HEK293T (cell line): Measurements from ENCODE around the gene CDKN3.

Source experiments
- CTCF ChIA-PET: fragments of 350-600 bp; formaldehyde crosslinking; extraction: SDS; loops from one replicate; lab custom pipeline; 2021; ENCODE audit warnings: antibody characterized with exemption, inconsistent platforms; lab: Yijun Ruan, JAX
- POLR2A ChIA-PET: fragments of 350-600 bp; formaldehyde crosslinking; extraction: SDS; loops from one replicate; lab custom pipeline; 2020; ENCODE audit warnings: antibody characterized with exemption, inconsistent platforms; lab: Yijun Ruan, JAX
- DNase-seq: peaks from one replicate; pipeline ENCODE4 v3.0.0; 2012; ENCODE audit warnings: mixed read lengths; ENCODE audit errors: extremely low spot score
- ARNT ChIP-seq: fragments of 450-650 bp; IDR thresholded peaks from 2 replicates; pipeline ENCODE4 v1.6.1; 2017; ENCODE audit warnings: mild to moderate bottlenecking
- BHLHE40 ChIP-seq: fragments of 450-650 bp; IDR thresholded peaks from 2 replicates; pipeline ENCODE4 v1.6.1; 2016; ENCODE audit warnings: mild to moderate bottlenecking, moderate library complexity, borderline replicate concordance
- CTBP1 ChIP-seq: fragments of 450-650 bp; IDR thresholded peaks from 2 replicates; pipeline ENCODE4 v1.6.1; 2016; ENCODE audit warnings: borderline replicate concordance
- ELF4 ChIP-seq: fragments of 450-650 bp; IDR thresholded peaks from 2 replicates; pipeline ENCODE4 v1.6.1; 2017; ENCODE audit warnings: antibody characterized with exemption
- FOXA1 ChIP-seq: fragments of 450-650 bp; IDR thresholded peaks from 2 replicates; pipeline ENCODE4 v1.6.1; 2016; ENCODE audit warnings: mild to moderate bottlenecking
- FOXK2 ChIP-seq: fragments of 450-650 bp; IDR thresholded peaks from 2 replicates; pipeline ENCODE4 v1.6.1; 2016; ENCODE audit warnings: mild to moderate bottlenecking
- FOXM1 ChIP-seq: fragments of 450-650 bp; IDR thresholded peaks from 2 replicates; pipeline ENCODE4 v1.6.1; 2017; ENCODE audit warnings: mild to moderate bottlenecking, borderline replicate concordance
- HDGF ChIP-seq: fragments of 450-650 bp; IDR thresholded peaks from 2 replicates; pipeline ENCODE4 v1.6.1; 2017; ENCODE audit warnings: antibody characterized with exemption, borderline replicate concordance
- L3MBTL2 ChIP-seq: fragments of 450-650 bp; conservative IDR thresholded peaks from 2 replicates; pipeline ENCODE4 v1.6.1; 2016; ENCODE audit warnings: mild to moderate bottlenecking
- LEF1 ChIP-seq: fragments of 450-650 bp; IDR thresholded peaks from 2 replicates; pipeline ENCODE4 v1.6.1; 2017; ENCODE audit warnings: mild to moderate bottlenecking, borderline replicate concordance
- NFRKB ChIP-seq: fragments of 450-650 bp; IDR thresholded peaks from 2 replicates; pipeline ENCODE4 v1.6.1; 2016; ENCODE audit warnings: mild to moderate bottlenecking, moderate library complexity
- SP1 ChIP-seq: fragments of 450-650 bp; IDR thresholded peaks from 2 replicates; pipeline ENCODE4 v1.6.1; 2017
- SUZ12 ChIP-seq: fragments of 450-650 bp; IDR thresholded peaks from 2 replicates; pipeline ENCODE4 v1.6.1; 2016; ENCODE audit warnings: mild to moderate bottlenecking
- TARDBP ChIP-seq: fragments of 450-650 bp; IDR thresholded peaks from 2 replicates; pipeline ENCODE4 v1.6.1; 2016
- ZNF384 ChIP-seq: fragments of 450-650 bp; IDR thresholded peaks from 2 replicates; pipeline ENCODE4 v1.6.1; 2016
- TF ChIP-seq, protein P1 (sequence below): fragments of 450-650 bp; IDR thresholded peaks from 2 replicates; pipeline ENCODE4 v1.6.1; 2016

CDKN3 gene, protein sequence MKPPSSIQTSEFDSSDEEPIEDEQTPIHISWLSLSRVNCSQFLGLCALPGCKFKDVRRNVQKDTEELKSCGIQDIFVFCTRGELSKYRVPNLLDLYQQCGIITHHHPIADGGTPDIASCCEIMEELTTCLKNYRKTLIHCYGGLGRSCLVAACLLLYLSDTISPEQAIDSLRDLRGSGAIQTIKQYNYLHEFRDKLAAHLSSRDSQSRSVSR

GRCh38 chr14:54396493-54397335 lies at the start of gene CDKN3:
CDKN3 (plus strand) TSS chr14:54397007; CDS start chr14:54397069, 62 bp downstream.
- CTCF ChIA-PET, result interaction anchor here (0.5 to 2.2 kb wide), 4 partner anchors 24 to 228 kb away, joined by 3 to 9 read pairs (median 3); no protein-coding TSS in a partner anchor
- POLR2A ChIA-PET, result interaction anchor here (0.8 to 2.7 kb wide), 19 partner anchors 9 to 443 kb away, joined by 3 to 13 read pairs (median 4); partner anchors contain the start of gene CGRRF1
- DNase-seq, result peak; percentile 95
- TF ChIP-seq ELF4, result peak; percentile 53; the same call in 1 of the 2 replicates
- TF ChIP-seq HDGF, result no peak
- no peak for TF ChIP-seq LEF1
- TF ChIP-seq FOXK2, result no peak
- peak; percentile 100 for TF ChIP-seq FOXM1
- peak; percentile 83 for TF ChIP-seq L3MBTL2
- TF ChIP-seq, protein P1, sequence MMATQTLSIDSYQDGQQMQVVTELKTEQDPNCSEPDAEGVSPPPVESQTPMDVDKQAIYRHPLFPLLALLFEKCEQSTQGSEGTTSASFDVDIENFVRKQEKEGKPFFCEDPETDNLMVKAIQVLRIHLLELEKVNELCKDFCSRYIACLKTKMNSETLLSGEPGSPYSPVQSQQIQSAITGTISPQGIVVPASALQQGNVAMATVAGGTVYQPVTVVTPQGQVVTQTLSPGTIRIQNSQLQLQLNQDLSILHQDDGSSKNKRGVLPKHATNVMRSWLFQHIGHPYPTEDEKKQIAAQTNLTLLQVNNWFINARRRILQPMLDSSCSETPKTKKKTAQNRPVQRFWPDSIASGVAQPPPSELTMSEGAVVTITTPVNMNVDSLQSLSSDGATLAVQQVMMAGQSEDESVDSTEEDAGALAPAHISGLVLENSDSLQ, result peak; percentile 94
- TF ChIP-seq NFRKB, result no peak
- no peak for TF ChIP-seq SUZ12
- TF ChIP-seq ZNF384, result peak; percentile 88

DNA sequence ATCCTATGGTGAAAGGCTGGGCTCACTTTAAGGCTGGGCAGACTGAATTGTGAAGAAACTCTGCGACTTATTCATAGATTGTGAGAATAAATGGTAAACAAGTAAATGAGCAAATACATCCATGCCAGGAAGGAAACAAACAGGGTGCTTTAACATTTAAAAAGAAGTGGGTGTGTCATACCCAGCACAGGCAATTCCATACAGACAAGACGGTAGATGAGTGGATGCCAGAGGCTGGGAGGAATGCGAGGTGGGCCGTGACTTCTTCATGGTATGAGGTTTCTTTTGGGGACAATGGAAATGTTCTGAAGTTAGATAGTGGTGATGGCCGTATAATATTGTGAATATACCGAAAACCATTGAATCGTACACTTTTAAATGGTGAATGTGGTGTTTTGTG lies 49.8 kb upstream of the CDKN3 start:
- ChIA-PET POLR2A (interaction anchor here (1.9 kb wide), 1 partner anchor 20 kb away, joined by 7 read pairs; no protein-coding TSS in a partner anchor), CTCF (interaction anchor here (0.6 to 2.6 kb wide), 6 partner anchors 18 to 1051 kb away, joined by 3 to 15 read pairs (median 8); no protein-coding TSS in a partner anchor)
- DNase-seq, result no peak
- TF ChIP-seq BHLHE40, result no peak
- TF ChIP-seq FOXA1, result no peak
- TF ChIP-seq FOXK2, result no peak
- no peak for TF ChIP-seq SUZ12
- no peak for TF ChIP-seq LEF1
- no peak for TF ChIP-seq L3MBTL2
- no peak for TF ChIP-seq SP1
- TF ChIP-seq ZNF384, result no peak
- no peak for TF ChIP-seq HDGF
- no peak for TF ChIP-seq ELF4
- TF ChIP-seq TARDBP, result no peak
- TF ChIP-seq ARNT, result no peak
- TF ChIP-seq, protein P1, result no peak
- no peak for TF ChIP-seq NFRKB
- no peak for TF ChIP-seq FOXM1

DNA sequence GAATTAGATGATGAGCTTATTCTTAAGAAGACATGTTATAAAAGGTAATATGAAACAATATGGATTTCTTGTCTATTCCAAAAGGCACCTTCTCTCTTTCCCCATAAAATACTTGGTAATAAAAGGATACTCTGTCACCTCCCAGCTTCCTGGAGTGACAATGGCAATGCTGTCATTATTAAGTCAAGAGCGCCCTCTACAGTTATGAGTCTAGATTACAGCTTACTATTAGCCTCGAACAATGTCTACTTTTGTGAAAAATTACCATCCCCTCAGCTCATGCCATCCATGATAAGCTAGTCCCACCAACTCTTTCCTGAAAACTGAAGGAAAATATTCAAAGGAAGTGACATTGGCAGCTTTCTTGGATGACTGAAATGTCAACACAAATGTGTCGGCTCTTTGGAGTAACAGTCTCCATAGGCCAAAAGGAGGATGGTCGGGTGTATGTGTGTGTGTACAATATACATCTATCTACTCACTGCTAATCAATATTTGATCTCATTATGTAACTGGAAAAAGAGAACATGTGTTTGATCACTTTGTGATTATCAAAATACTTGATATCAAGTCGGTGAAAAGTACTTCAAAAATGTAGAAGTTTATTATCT lies 48.7 kb upstream of the CDKN3 start:
- peak; percentile 57 for DNase-seq
- POLR2A ChIA-PET, result interaction anchor here (1.3 to 1.9 kb wide), 2 partner anchors 11 to 19 kb away, joined by 4 to 7 read pairs; no protein-coding TSS in a partner anchor
- CTCF ChIA-PET, result interaction anchor here (0.5 to 2.6 kb wide), 29 partner anchors 8 to 1539 kb away, joined by 3 to 15 read pairs (median 3); partner anchors contain the start of gene CDKN3
- TF ChIP-seq NFRKB (no peak), HDGF (no peak), ARNT (no peak)
- TF ChIP-seq, protein P1, result peak; percentile 64

- CTCF ChIA-PET, result interaction anchor here (0.8 to 2.6 kb wide), 8 partner anchors 20 to 1054 kb away, joined by 3 to 15 read pairs (median 4); no protein-coding TSS in a partner anchor
- no peak for DNase-seq
- POLR2A ChIA-PET, result interaction anchor here (1.3 to 1.9 kb wide), 3 partner anchors 12 to 18 kb away, joined by 4 to 7 read pairs (median 6); no protein-coding TSS in a partner anchor
- TF ChIP-seq L3MBTL2 (no peak), TARDBP (no peak), FOXK2 (no peak), LEF1 (no peak), CTBP1 (no peak), ELF4 (no peak), NFRKB (no peak)
These were observed 47.7 kb upstream of the CDKN3 start for GRCh38 chr14:54348923-54349620.

DNA sequence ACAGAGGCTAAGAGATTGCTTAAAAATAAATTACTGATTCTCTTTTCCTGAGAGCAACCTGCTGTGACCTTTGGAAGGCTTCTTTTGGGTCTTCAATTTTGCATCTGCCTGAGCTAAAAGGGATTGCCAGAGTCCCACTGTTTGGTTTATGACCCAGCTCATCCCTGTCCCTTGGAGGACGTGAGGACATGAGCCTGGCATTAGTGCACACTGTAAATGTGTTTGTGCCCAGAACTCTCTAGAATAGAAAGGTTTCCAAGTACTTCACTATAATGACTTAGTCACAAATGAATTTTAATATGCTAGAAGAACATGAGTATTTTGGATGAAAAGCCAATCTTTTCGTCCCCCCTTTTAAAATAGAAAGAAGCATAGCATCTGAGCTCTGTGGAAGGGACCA lies 47.1 kb upstream of the CDKN3 start:
- ChIA-PET CTCF (interaction anchor here (0.8 to 2.6 kb wide), 4 partner anchors 20 to 1054 kb away, joined by 3 to 15 read pairs (median 5); no protein-coding TSS in a partner anchor), POLR2A (interaction anchor here (1.3 kb wide), 1 partner anchor 18 kb away, joined by 6 read pairs; no protein-coding TSS in a partner anchor)
- no peak for DNase-seq
- TF ChIP-seq ELF4 (no peak), BHLHE40 (no peak), FOXK2 (no peak), ZNF384 (no peak), NFRKB (no peak), L3MBTL2 (no peak), FOXM1 (no peak), SUZ12 (no peak), SP1 (no peak)
